HG02588 (cell line): ENCODE measurements around the gene MED13L.

Source experiments
- ATAC-seq: cut with Tn5 transposase; IDR thresholded peaks from one replicate; pipeline ENCODE4 v1.9.1; 2021; ENCODE audit warnings: mild to moderate bottlenecking, moderate library complexity; ENCODE audit not compliant: unreplicated experiment

MED13L gene

GRCh38 chr12:116277467-116278278, at the start of gene MED13L:
TSS of gene MED13L (minus strand) at chr12:116277693. CDS start at chr12:116277131, 562 bp downstream.
- ATAC-seq, result peak; percentile 85

- ATAC-seq, result peak; percentile 93
These were observed 47.8 kb upstream of the MED13L start for GRCh38 chr12:116325336-116325664.

GRCh38 chr12:116324654-116325335, 47.3 kb upstream of the MED13L start:
- ATAC-seq, result no peak

GRCh38 chr12:116323406-116324386, 46.2 kb upstream of the MED13L start:
- ATAC-seq, result no peak

GRCh38 chr12:116321913-116322312, 44.4 kb upstream of the MED13L start:
- ATAC-seq, result no peak

GRCh38 chr12:116320791-116321217, 43.3 kb upstream of the MED13L start:
- no peak for ATAC-seq

- no peak for ATAC-seq
These were observed 42.6 kb upstream of the MED13L start for GRCh38 chr12:116319898-116320621.

GRCh38 chr12:116319233-116319897, 41.9 kb upstream of the MED13L start:
- no peak for ATAC-seq

- no peak for ATAC-seq
These were observed 41.2 kb upstream of the MED13L start for GRCh38 chr12:116318576-116319232.

- ATAC-seq, result no peak
These were observed 40.6 kb upstream of the MED13L start for GRCh38 chr12:116317986-116318575.

GRCh38 chr12:116317139-116317538, 39.6 kb upstream of the MED13L start:
- ATAC-seq, result no peak

GRCh38 chr12:116314477-116314876, 37.0 kb upstream of the MED13L start:
- ATAC-seq, result no peak

GRCh38 chr12:116313194-116313927, 35.9 kb upstream of the MED13L start:
- ATAC-seq, result no peak

- no peak for ATAC-seq
These were observed 32.6 kb upstream of the MED13L start for GRCh38 chr12:116310082-116310481.

GRCh38 chr12:116309343-116309742, 31.9 kb upstream of the MED13L start:
- ATAC-seq, result no peak

- ATAC-seq, result no peak
These were observed 31.2 kb upstream of the MED13L start for GRCh38 chr12:116308647-116309046.

GRCh38 chr12:116306968-116307367, 29.5 kb upstream of the MED13L start:
- no peak for ATAC-seq

GRCh38 chr12:116306506-116306905, 29.0 kb upstream of the MED13L start:
- no peak for ATAC-seq
